ENCODE data around the gene USP17L29.
"Not testable (repeated sequence)": the region's sequence is repeated elsewhere in the genome, so short reads cannot be mapped to it uniquely, and the experiment has no call there.

Gene USP17L29, protein sequence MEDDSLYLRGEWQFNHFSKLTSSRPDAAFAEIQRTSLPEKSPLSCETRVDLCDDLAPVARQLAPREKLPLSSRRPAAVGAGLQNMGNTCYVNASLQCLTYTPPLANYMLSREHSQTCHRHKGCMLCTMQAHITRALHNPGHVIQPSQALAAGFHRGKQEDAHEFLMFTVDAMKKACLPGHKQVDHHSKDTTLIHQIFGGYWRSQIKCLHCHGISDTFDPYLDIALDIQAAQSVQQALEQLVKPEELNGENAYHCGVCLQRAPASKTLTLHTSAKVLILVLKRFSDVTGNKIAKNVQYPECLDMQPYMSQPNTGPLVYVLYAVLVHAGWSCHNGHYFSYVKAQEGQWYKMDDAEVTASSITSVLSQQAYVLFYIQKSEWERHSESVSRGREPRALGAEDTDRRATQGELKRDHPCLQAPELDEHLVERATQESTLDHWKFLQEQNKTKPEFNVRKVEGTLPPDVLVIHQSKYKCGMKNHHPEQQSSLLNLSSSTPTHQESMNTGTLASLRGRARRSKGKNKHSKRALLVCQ

DNA sequence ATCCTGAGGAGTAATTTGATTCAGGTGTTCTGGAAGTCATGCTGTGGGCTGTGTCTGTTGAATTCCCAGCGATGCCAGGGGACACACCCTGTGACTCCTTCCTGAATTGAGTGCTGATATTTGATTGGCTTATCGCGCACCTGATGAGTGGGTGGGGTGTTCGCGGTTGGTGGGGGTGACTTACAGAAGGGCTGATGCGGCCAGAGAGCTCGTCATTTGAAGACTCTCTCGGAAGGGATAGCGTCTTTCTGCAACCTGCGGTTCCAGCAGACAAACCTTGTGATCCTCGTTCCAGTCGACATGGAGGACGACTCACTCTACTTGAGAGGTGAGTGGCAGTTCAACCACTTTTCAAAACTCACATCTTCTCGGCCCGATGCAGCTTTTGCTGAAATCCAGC lies at the start of gene USP17L29:
TSS of gene USP17L29 (plus strand) at position 301 of the 400 bp plus-strand sequence. CDS start at position 301, 0 bp downstream.
- DNase-seq (ENCODE audit: extremely low read depth in 1 of 2, low read depth in 1 of 2), result not testable (repeated sequence)

DNA sequence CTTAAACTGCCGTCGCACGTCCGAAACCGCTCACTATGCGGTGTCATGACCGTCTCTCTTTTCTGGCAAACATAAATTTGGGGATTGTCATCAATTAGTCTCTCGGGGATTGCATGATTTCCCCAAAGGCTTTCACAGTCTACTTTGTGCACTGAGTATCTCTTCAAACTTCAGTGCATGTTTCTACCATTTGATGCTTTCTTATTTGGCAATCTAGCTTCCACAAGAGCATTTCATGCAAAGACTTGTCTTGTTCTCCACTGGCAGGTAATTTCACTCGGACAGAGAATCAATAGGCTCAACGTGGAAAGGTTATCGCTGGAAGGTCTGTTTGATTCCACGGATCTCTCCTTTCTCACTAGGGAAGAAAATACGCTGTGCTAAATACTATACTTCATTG lies 29.2 kb upstream of the USP17L29 start:
- DNase-seq (ENCODE audit: extremely low read depth in 1 of 2, low read depth in 1 of 2), result not testable (repeated sequence)

DNA sequence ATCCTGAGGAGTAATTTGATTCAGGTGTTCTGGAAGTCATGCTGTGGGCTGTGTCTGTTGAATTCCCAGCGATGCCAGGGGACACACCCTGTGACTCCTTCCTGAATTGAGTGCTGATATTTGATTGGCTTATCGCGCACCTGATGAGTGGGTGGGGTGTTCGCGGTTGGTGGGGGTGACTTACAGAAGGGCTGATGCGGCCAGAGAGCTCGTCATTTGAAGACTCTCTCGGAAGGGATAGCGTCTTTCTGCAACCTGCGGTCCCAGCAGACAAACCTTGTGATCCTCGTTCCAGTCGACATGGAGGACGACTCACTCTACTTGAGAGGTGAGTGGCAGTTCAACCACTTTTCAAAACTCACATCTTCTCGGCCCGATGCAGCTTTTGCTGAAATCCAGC lies 28.6 kb upstream of the USP17L29 start, which contains the start of gene USP17L24:
TSS of gene USP17L24 (plus strand) at position 301 of the 400 bp plus-strand sequence. CDS start at position 301, 0 bp downstream.
- DNase-seq (ENCODE audit: extremely low read depth in 1 of 2, low read depth in 1 of 2), result not testable (repeated sequence)

DNA sequence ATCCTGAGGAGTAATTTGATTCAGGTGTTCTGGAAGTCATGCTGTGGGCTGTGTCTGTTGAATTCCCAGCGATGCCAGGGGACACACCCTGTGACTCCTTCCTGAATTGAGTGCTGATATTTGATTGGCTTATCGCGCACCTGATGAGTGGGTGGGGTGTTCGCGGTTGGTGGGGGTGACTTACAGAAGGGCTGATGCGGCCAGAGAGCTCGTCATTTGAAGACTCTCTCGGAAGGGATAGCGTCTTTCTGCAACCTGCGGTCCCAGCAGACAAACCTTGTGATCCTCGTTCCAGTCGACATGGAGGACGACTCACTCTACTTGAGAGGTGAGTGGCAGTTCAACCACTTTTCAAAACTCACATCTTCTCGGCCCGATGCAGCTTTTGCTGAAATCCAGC lies 23.8 kb upstream of the USP17L29 start, which contains the start of gene USP17L25:
TSS of gene USP17L25 (plus strand) at position 301 of the 400 bp plus-strand sequence. CDS start at position 301, 0 bp downstream.
- not testable (repeated sequence) for DNase-seq (ENCODE audit: extremely low read depth in 1 of 2, low read depth in 1 of 2)

DNA sequence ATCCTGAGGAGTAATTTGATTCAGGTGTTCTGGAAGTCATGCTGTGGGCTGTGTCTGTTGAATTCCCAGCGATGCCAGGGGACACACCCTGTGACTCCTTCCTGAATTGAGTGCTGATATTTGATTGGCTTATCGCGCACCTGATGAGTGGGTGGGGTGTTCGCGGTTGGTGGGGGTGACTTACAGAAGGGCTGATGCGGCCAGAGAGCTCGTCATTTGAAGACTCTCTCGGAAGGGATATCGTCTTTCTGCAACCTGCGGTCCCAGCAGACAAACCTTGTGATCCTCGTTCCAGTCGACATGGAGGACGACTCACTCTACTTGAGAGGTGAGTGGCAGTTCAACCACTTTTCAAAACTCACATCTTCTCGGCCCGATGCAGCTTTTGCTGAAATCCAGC lies 19.1 kb upstream of the USP17L29 start, which contains the start of gene USP17L26:
TSS of gene USP17L26 (plus strand) at position 301 of the 400 bp plus-strand sequence. CDS start at position 301, 0 bp downstream.
- DNase-seq (ENCODE audit: extremely low read depth in 1 of 2, low read depth in 1 of 2), result not testable (repeated sequence)

DNA sequence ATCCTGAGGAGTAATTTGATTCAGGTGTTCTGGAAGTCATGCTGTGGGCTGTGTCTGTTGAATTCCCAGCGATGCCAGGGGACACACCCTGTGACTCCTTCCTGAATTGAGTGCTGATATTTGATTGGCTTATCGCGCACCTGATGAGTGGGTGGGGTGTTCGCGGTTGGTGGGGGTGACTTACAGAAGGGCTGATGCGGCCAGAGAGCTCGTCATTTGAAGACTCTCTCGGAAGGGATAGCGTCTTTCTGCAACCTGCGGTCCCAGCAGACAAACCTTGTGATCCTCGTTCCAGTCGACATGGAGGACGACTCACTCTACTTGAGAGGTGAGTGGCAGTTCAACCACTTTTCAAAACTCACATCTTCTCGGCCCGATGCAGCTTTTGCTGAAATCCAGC lies 14.3 kb upstream of the USP17L29 start, which contains the start of gene USP17L5:
TSS of gene USP17L5 (plus strand) at position 301 of the 400 bp plus-strand sequence. CDS start at position 301, 0 bp downstream.
- DNase-seq (ENCODE audit: extremely low read depth in 1 of 2, low read depth in 1 of 2), result not testable (repeated sequence)

DNA sequence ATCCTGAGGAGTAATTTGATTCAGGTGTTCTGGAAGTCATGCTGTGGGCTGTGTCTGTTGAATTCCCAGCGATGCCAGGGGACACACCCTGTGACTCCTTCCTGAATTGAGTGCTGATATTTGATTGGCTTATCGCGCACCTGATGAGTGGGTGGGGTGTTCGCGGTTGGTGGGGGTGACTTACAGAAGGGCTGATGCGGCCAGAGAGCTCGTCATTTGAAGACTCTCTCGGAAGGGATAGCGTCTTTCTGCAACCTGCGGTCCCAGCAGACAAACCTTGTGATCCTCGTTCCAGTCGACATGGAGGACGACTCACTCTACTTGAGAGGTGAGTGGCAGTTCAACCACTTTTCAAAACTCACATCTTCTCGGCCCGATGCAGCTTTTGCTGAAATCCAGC lies 9.6 kb upstream of the USP17L29 start, which contains the start of gene USP17L27:
TSS of gene USP17L27 (plus strand) at position 301 of the 400 bp plus-strand sequence. CDS start at position 301, 0 bp downstream.
- DNase-seq (ENCODE audit: extremely low read depth in 1 of 2, low read depth in 1 of 2), result not testable (repeated sequence)

DNA sequence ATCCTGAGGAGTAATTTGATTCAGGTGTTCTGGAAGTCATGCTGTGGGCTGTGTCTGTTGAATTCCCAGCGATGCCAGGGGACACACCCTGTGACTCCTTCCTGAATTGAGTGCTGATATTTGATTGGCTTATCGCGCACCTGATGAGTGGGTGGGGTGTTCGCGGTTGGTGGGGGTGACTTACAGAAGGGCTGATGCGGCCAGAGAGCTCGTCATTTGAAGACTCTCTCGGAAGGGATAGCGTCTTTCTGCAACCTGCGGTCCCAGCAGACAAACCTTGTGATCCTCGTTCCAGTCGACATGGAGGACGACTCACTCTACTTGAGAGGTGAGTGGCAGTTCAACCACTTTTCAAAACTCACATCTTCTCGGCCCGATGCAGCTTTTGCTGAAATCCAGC lies 4.8 kb upstream of the USP17L29 start, which contains the start of gene USP17L28:
TSS of gene USP17L28 (plus strand) at position 301 of the 400 bp plus-strand sequence. CDS start at position 301, 0 bp downstream.
- not testable (repeated sequence) for DNase-seq (ENCODE audit: extremely low read depth in 1 of 2, low read depth in 1 of 2)

DNA sequence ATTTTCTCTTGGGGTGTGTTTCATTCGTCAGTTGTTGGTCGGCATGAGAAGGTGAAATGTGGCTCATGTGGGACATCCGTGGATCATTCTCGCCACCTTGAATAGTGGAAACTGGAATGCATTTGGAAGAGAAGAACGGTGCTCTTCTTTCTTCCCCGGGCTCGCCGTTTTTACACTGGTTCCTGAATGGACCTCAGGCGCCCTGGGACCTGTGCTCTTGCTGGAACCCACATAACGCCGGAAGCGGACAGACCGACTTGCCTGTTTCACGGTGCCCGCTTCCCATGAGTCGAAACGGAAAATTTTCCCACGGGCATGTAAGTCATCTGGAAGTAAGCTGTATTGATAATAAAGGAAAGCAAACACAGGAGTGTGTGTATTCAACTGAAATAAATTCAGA lies 2.6 kb upstream of the USP17L29 start:
- DNase-seq (ENCODE audit: extremely low read depth in 1 of 2, low read depth in 1 of 2), result not testable (repeated sequence)

DNA sequence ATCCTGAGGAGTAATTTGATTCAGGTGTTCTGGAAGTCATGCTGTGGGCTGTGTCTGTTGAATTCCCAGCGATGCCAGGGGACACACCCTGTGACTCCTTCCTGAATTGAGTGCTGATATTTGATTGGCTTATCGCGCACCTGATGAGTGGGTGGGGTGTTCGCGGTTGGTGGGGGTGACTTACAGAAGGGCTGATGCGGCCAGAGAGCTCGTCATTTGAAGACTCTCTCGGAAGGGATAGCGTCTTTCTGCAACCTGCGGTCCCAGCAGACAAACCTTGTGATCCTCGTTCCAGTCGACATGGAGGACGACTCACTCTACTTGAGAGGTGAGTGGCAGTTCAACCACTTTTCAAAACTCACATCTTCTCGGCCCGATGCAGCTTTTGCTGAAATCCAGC lies 9.4 kb downstream of the USP17L29 start, which contains the start of gene USP17L30:
TSS of gene USP17L30 (plus strand) at position 301 of the 400 bp plus-strand sequence. CDS start at position 301, 0 bp downstream.
- DNase-seq (ENCODE audit: extremely low read depth in 1 of 2, low read depth in 1 of 2), result not testable (repeated sequence)

DNA sequence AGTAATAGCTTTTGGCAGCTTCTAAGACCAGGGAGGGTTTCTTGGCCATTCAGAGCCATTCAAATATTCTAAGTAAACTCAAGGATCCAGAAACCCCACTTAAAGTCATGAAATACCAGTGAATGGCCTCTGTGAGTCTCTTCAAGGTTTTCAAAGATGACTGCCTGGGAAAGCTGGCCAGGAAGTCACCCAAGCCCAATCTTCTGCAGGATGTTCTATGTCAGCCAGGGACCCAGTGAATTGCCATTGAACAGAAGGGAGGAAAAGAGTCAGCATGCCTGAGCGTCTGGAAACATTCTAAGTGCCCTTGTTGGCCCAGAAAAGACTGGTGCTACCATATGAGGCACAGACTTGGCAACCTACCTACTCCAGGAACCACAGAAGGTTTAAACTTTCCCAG lies 26.4 kb downstream of the USP17L29 start:
- DNase-seq (ENCODE audit: extremely low read depth in 1 of 2, low read depth in 1 of 2), result not testable (repeated sequence)

DNA sequence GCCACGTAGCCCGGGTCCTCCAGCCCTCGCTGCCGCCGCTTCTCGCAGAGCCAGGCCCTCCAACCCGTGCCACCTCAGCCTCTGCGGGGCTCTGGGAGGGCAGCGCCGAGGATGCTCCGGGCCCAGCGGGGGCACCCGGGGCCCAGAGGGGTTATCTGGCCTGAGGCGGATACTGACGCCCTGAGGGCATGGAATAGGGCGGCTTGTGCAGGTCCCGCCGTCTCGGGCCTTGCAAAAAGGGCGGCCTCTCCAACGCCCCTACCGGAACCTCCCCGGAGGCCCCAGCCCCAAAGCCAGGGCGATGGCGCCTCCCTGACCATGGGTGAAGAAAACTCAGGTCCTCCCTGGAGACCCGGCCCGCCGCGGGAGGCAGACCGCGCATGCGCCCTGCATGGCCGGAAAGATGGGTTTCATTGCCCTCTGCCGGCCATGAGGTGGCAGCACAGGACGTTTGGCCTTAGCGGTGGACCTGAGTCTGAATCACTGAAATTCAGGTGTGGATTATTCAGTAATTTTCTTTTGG lies 27.6 kb downstream of the USP17L29 start:
- peak in 1 of 2 donors; percentile 31 for DNase-seq (ENCODE audit: extremely low read depth in 1 of 2, low read depth in 1 of 2)

DNA sequence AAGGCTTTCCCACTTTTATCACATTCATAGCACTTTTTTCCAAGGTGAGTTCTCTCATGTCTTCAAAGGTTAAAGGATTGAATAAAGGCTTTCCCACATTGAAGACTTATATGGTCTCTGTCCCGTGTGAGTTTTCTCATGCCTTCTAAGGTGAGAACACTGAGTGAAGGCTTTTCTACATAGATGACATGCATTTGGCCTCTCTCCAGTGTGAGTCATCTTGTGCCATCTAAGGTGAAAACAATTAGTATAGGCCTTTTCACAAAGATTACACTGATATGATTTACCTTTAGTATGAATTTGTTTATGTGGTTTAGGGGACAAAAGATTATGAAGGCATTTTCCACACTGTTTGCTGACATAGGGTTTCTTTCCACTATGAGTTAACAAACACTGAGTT lies 30.7 kb downstream of the USP17L29 start:
- no peak for DNase-seq (ENCODE audit: extremely low read depth in 1 of 2, low read depth in 1 of 2)

DNA sequence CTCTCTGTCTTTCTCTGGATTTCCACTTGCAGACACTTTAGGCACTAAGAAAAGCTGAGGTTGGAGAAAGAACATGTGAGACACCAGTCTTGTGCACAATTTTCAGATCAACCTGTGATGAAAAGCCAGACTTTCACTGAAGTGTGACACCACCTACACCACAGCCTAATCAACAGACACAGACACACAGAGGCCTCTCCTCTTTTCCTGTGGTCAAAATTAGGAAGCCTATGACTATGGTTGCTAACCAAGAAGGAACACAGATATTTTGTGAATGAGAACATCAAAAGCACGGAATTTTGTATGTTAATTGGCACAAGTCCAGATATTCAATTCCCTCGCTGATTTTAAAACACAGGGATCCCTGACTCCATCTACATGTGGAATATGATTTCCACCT lies 35.6 kb downstream of the USP17L29 start:
- not testable (repeated sequence) for DNase-seq (ENCODE audit: extremely low read depth in 1 of 2, low read depth in 1 of 2)
